Activated CD8-positive, alpha-beta memory T cell treated with anti-CD3 and anti-CD28 coated beads, Interleukin-2, amount 50 U/mL, for 4 hours (primary cell): Measurements from ENCODE around the gene CACNA1B.
A peak's percentile ranks its signal among the peaks of the same experiment; 100 is the strongest.
"Not testable (repeated sequence)": the region's sequence is repeated elsewhere in the genome, so short reads cannot be mapped to it uniquely, and the experiment has no call there.

Experiments used
- DNase-seq: peaks from one replicate; pipeline ENCODE4 v3.0.0-alpha.2; 2020

CACNA1B gene

GRCh38 chr9:138122201-138122600, 244.6 kb downstream of the CACNA1B start:
- DNase-seq, result no peak

- no peak for DNase-seq
These were observed 245.1 kb downstream of the CACNA1B start for GRCh38 chr9:138122676-138123075.

GRCh38 chr9:138123086-138123485, 245.5 kb downstream of the CACNA1B start:
- DNase-seq, result no peak

- not testable (repeated sequence) for DNase-seq
These were observed 248.7 kb downstream of the CACNA1B start for GRCh38 chr9:138126090-138126857.

- DNase-seq, result not testable (repeated sequence)
These were observed 249.4 kb downstream of the CACNA1B start for GRCh38 chr9:138126858-138127584.

- not testable (repeated sequence) for DNase-seq
These were observed 250.4 kb downstream of the CACNA1B start for GRCh38 chr9:138128027-138128426.

- not testable (repeated sequence) for DNase-seq
These were observed 251.7 kb downstream of the CACNA1B start for GRCh38 chr9:138129318-138129717.

- DNase-seq, result not testable (repeated sequence)
These were observed 255.5 kb downstream of the CACNA1B start for GRCh38 chr9:138132946-138133705.

- not testable (repeated sequence) for DNase-seq
These were observed 257.0 kb downstream of the CACNA1B start for GRCh38 chr9:138134581-138134980.

- DNase-seq, result not testable (repeated sequence)
These were observed 261.5 kb downstream of the CACNA1B start for GRCh38 chr9:138139096-138139495.

GRCh38 chr9:138140980-138141379, 263.4 kb downstream of the CACNA1B start:
- not testable (repeated sequence) for DNase-seq

- DNase-seq, result not testable (repeated sequence)
These were observed 265.1 kb downstream of the CACNA1B start for GRCh38 chr9:138142528-138143244.

GRCh38 chr9:138143491-138143890, 265.9 kb downstream of the CACNA1B start:
- DNase-seq, result not testable (repeated sequence)

- not testable (repeated sequence) for DNase-seq
These were observed 270.0 kb downstream of the CACNA1B start for GRCh38 chr9:138147556-138147955.

- DNase-seq, result peak; percentile 30
These were observed 272.4 kb downstream of the CACNA1B start for GRCh38 chr9:138149672-138150656.

- not testable (repeated sequence) for DNase-seq
These were observed 278.2 kb downstream of the CACNA1B start for GRCh38 chr9:138155788-138156187.

- DNase-seq, result not testable (repeated sequence)
These were observed 289.2 kb downstream of the CACNA1B start for GRCh38 chr9:138166793-138167192.
